ENCODE results near the gene TANGO2.

TANGO2 gene

GRCh38 chr22:20016734-20017621 is 3.9 kb upstream of the TANGO2 start, which contains the start of gene ARVCF:
ARVCF (minus strand) TSS chr22:20016823; CDS start chr22:19990794, 26,029 bp downstream.
- TF ChIP-seq, protein P1, sequence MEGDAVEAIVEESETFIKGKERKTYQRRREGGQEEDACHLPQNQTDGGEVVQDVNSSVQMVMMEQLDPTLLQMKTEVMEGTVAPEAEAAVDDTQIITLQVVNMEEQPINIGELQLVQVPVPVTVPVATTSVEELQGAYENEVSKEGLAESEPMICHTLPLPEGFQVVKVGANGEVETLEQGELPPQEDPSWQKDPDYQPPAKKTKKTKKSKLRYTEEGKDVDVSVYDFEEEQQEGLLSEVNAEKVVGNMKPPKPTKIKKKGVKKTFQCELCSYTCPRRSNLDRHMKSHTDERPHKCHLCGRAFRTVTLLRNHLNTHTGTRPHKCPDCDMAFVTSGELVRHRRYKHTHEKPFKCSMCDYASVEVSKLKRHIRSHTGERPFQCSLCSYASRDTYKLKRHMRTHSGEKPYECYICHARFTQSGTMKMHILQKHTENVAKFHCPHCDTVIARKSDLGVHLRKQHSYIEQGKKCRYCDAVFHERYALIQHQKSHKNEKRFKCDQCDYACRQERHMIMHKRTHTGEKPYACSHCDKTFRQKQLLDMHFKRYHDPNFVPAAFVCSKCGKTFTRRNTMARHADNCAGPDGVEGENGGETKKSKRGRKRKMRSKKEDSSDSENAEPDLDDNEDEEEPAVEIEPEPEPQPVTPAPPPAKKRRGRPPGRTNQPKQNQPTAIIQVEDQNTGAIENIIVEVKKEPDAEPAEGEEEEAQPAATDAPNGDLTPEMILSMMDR (IDR thresholded peaks at IDR 0.05; ENCODE audit: borderline replicate concordance, control extremely low read depth, extremely low read depth, insufficient read depth, missing control alignments), result no peak
- in situ Hi-C loops (cut with MboI; ENCODE audit: low sequenced_read_pairs, unreplicated experiment), result no loop called here
- DNase-seq (ENCODE audit: low spot score), result peak; percentile 99

DNA sequence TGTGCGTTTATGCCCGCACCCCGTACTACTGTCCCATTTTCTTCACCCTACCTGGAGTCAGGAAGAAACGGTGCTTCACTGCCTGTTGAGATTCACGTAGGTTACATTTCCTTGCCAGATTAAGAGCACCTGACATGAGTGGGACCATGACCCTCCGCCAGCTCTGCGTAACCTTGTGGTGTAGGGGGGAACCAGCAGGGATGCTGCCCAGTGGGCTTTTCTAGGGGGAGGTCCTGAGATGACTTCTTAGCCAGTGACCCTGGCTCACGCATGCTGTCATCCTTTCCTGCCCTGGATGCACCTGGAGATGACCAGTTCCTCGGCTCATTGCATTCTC is 3.3 kb upstream of the TANGO2 start:
- TF ChIP-seq, protein P1 (IDR thresholded peaks at IDR 0.05; ENCODE audit: borderline replicate concordance, control extremely low read depth, extremely low read depth, insufficient read depth, missing control alignments), result no peak
- DNase-seq (ENCODE audit: low spot score), result no peak
- in situ Hi-C loops (cut with MboI; ENCODE audit: low sequenced_read_pairs, unreplicated experiment), result no loop called here

- TF ChIP-seq, protein P1 (IDR thresholded peaks at IDR 0.05; ENCODE audit: borderline replicate concordance, control extremely low read depth, extremely low read depth, insufficient read depth, missing control alignments), result no peak
- no peak for DNase-seq (ENCODE audit: low spot score)
- in situ Hi-C loops (cut with MboI; ENCODE audit: low sequenced_read_pairs, unreplicated experiment), result no loop called here
These were observed 2.9 kb upstream of the TANGO2 start for GRCh38 chr22:20018001-20018400.

DNA sequence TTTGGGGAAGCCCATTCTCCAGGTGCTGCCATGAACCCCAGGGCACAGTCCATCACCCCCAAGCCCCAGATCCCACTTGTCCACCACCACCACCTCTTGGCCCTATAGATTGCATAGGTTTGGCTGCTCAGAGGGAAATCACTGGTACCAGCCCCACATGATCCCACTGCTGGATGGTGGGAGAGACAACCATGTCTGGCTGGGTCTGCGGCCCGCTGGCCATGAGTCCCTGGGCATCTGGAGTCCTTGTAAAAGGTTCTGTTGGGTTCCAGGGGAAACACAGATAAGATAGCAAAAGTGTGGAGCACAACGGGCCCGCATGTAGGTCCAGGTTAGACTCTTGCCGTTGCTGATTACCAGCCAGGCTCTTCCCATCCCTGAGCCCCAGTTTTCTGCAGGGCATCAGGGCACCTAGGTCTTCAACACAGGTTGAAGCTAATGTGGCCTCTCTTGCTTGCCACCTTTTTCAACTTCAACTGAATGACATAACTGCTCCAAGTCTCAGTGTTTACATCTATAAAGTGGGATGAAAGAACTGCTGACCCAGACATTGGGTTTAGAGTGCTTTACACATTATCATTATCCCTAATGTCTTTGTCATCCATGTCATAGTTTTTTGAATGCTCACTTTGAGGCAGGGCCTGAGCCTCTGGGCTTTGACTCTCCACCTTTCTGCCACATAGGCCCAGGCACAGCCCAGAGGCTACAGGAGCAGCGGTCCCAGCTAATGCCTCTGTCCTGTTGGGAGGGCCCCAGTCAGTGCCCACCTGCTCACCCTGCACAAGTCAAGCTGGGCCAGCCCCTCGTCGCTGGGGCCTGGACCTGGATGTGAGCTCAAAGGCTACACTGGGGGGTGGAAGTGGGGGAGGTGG is 1.0 kb upstream of the TANGO2 start:
- no peak for DNase-seq (ENCODE audit: low spot score)
- TF ChIP-seq, protein P1 (IDR thresholded peaks at IDR 0.05; ENCODE audit: borderline replicate concordance, control extremely low read depth, extremely low read depth, insufficient read depth, missing control alignments), result no peak
- in situ Hi-C loops (cut with MboI; ENCODE audit: low sequenced_read_pairs, unreplicated experiment), result no loop called here

DNA sequence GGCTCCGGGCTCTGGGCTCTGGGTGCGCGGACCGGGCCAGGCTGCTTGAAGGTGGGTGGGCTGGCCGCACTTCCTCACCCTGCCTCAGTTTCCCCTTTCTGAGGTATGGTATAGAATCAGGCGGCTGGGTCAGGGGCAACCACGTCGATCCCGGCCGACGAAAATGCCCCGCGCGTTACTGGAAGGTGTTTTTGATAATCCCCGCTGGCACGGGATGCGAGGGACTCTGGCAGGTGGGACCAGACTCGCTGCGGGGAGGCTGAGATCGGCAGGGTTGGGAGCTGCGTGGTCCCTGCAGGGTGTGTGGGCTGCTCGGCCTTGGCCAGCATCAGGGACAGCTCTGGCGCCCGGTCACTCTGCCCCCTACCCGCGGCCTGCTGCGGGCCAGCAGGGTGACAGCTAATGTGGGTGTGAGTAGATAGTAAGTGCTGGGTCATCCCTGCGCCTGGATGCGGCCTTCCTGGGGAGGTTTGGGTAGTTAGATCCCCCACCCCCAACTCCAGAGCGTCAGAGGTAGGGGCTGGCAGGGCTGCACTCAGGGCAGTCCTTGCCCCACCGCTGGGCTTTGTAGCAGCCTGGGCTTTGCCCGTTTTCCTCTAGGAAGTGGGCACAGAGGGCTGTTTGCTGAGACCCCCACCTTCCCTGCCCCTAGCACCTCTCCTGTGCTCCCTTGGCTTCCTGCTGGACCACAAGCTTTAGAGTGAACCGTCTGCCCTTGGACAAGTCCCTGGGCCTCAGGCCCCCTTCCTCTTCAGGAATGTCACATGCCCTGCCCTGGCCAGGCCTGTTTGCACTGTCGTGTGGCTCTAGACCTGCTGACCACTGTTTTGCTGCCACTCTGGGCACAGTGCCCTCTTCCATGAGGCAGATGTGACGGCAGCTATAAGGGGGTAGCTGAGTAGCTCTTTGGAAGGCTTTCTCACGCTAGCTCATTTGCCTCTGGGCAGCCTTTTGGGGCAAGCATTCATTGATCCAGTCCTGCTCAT is 579 bp downstream of the TANGO2 start:
- in situ Hi-C loops (cut with MboI; ENCODE audit: low sequenced_read_pairs, unreplicated experiment), result no loop called here
- TF ChIP-seq, protein P1 (IDR thresholded peaks at IDR 0.05; ENCODE audit: borderline replicate concordance, control extremely low read depth, extremely low read depth, insufficient read depth, missing control alignments), result no peak
- no peak for DNase-seq (ENCODE audit: low spot score)
